HepG2 (cell line): ENCODE measurements around the gene IWS1. TPM values are rescaled to one million over a fixed set of nuclear protein-coding genes. Genes with fewer than 3 reads are reported as not detected.

Experiments
- ATM ChIP-seq: fragments of 450-650 bp; IDR thresholded peaks from 2 replicates; pipeline ENCODE4 v1.7.1; 2017; ENCODE audit warnings: mild to moderate bottlenecking, borderline replicate concordance
- FOXK2 ChIP-seq: fragments of 450-650 bp; IDR thresholded peaks from 2 replicates; pipeline ENCODE4 v1.6.1; 2016
- KDM5B ChIP-seq: sonication (generic); formaldehyde crosslinking; IDR thresholded peaks from 2 replicates; pipeline ENCODE4 v1.4.0; 2020; ENCODE audit warnings: missing genetic modification reagents, mild to moderate bottlenecking, borderline replicate concordance
- KLF13 ChIP-seq: sonication (generic); formaldehyde crosslinking; IDR thresholded peaks from 2 replicates; pipeline ENCODE4 v1.4.0; 2020; ENCODE audit warnings: mild to moderate bottlenecking, missing genetic modification reagents
- MXD3 ChIP-seq: IDR thresholded peaks from 2 replicates; pipeline ENCODE4 v1.6.1; 2016; ENCODE audit warnings: mild to moderate bottlenecking, missing biosample characterization, missing genetic modification reagents
- WIZ ChIP-seq: sonication (generic); formaldehyde crosslinking; IDR thresholded peaks from 2 replicates; pipeline ENCODE4 v1.5.1; 2020; ENCODE audit warnings: mild to moderate bottlenecking, missing genetic modification reagents
- ZHX2 ChIP-seq, 2 experiments: sonication (generic) in 1 of 2; formaldehyde crosslinking in 1 of 2; IDR thresholded peaks; 2 replicates each; pipeline versions ENCODE4 v1.6.1 to v1.9.0; 2014 to 2022; ENCODE audit warnings: antibody characterized with exemption in 1 of 2, borderline replicate concordance in 1 of 2, inconsistent platforms in 1 of 2, low read depth in 1 of 2, missing genetic modification reagents in 1 of 2
- ZNF407 ChIP-seq: sonication (generic); formaldehyde crosslinking; IDR thresholded peaks from one replicate; pipeline ENCODE4 v1.5.1; 2020; ENCODE audit warnings: mild to moderate bottlenecking, missing genetic modification reagents; ENCODE audit errors: not compliant biosample characterization
- ZNF460 ChIP-seq: sonication (generic); formaldehyde crosslinking; IDR thresholded peaks from 2 replicates; pipeline ENCODE4 v1.5.1; 2020; ENCODE audit warnings: missing genetic modification reagents, mild to moderate bottlenecking, borderline replicate concordance
- ZNF503 ChIP-seq: sonication (generic); formaldehyde crosslinking; IDR thresholded peaks from 2 replicates; pipeline ENCODE4 v1.4.0; 2020; ENCODE audit warnings: missing genetic modification reagents
- polyA plus RNA-seq, 8 experiments: library from polyadenylated mRNA; depleted of rRNA in 3 of 8; stranded (reverse) in 7 of 8; unstranded in 1 of 8; fragments of >200 nt; fragmentation: Illumina TruSeq in 4 of 8; extraction: Trizol in 4 of 8; gene quantifications; 2 replicates each; pipeline versions ENCODE4 v1.2.1 to v1.2.3, GENCODE V29; 2011 to 2016; ENCODE audit warnings: low read depth in 4 of 8, missing spikeins in 1 of 8, mixed read lengths in 1 of 8; ENCODE audit not compliant: insufficient read depth in 1 of 8
- total RNA-seq, 5 experiments: library from RNA; depleted of rRNA; stranded (reverse); fragments of >200 nt; fragmentation: Illumina TruSeq; extraction: Trizol; gene quantifications; 2 replicates each; pipeline ENCODE4 v1.2.3, GENCODE V29; 2016; ENCODE audit warnings: low read depth in 1 of 5

The IWS1 gene
- total and polyA plus RNA-seq, 2 of the 13 experiments (the other 11 are each of a cell fraction or from before 2014, with no cell fraction given) = 28.9 to 62.3 TPM

GRCh38 chr2:127455566-127456493 is 70.5 kb downstream of the IWS1 start (continued):
- no peak for TF ChIP-seq ZNF503 (CRISPR knock-in tag)
- TF ChIP-seq MXD3 (CRISPR knock-in tag) = no peak
- 0 out of 2 replicates have a peak, but pooled peaks have one; percentile 10 for TF ChIP-seq KDM5B (CRISPR knock-in tag)
- TF ChIP-seq ZHX2 (IDR thresholded peaks at IDR 0.05; ENCODE audit: low read depth) = no peak
- TF ChIP-seq ZHX2 (CRISPR knock-in tag; IDR thresholded peaks at IDR 0.05; ENCODE audit: borderline replicate concordance) = no peak
- no peak for TF ChIP-seq WIZ (CRISPR knock-in tag)
- TF ChIP-seq ZNF407 (CRISPR knock-in tag) = no peak
- TF ChIP-seq ATM = no peak
- no peak for TF ChIP-seq FOXK2
- TF ChIP-seq ZNF460 (CRISPR knock-in tag) = no peak
- no peak for TF ChIP-seq KLF13 (CRISPR knock-in tag)
